ENCODE measurements around the gene PAFAH1B2. TPM values are rescaled to one million over a fixed set of nuclear protein-coding genes. Genes with fewer than 3 reads are reported as not detected.

PAFAH1B2 gene
- total and polyA plus RNA-seq, 10 of the 15 experiments (the other 5 are each of a cell fraction or from before 2014, with no cell fraction given) = 17.6 to 64.8 (median 47.6) TPM

GRCh38 chr11:117187007-117187406 lies 42.9 kb downstream of the PAFAH1B2 start:
- CTCF ChIA-PET = no interaction called here

GRCh38 chr11:117187428-117187798 lies 43.3 kb downstream of the PAFAH1B2 start:
- Histone ChIP-seq H2AFZ (ENCODE audit: control insufficient read depth, low read depth, low read length) (no peak overlapping the region), H3K9me3 (replicated peaks; ENCODE audit: control insufficient read depth, insufficient read depth, low read length) (no peaks in the 10 kb centered on the region), H4K20me1 (ENCODE audit: control insufficient read depth, insufficient read depth) (no peaks in the 10 kb centered on the region), H3K4me2 (ENCODE audit: control insufficient read depth, insufficient read depth) (no peak overlapping the region), H3K27ac (ENCODE audit: control insufficient read depth, insufficient read depth) (no peak overlapping the region), H3K9ac (ENCODE audit: control insufficient read depth, insufficient read depth, low read length) (no peak overlapping the region), H3K27me3 (replicated peaks in 1 of 2; ENCODE audit: control insufficient read depth in 2 of 2, insufficient read depth in 2 of 2, low read length in 1 of 2) (no peaks in the 10 kb centered on the region), H3K4me3 (no peak overlapping the region), H3K36me3 (ENCODE audit: control insufficient read depth in 2 of 2, insufficient read depth in 2 of 2, low read length in 1 of 2) (peaks cover 8 to 9% of the 10 kb centered on the region in 2 experiments), H3K79me2 (ENCODE audit: control insufficient read depth, insufficient read depth, low read length) (no peaks in the 10 kb centered on the region), H3K4me1 (ENCODE audit: control insufficient read depth, insufficient read depth, low read length) (peaks cover 36% of the 10 kb centered on the region)
- ChIA-PET SMC1A (ENCODE audit: uncharacterized antibody, unreplicated experiment) (no interaction called here), POLR2A (no interaction called here), RAD21 (ENCODE audit: unreplicated experiment) (no interaction called here), CTCF (no interaction called here)
- intact Hi-C loops (cut with micrococcal nuclease; ENCODE audit: unreplicated experiment) = no loop called here
- BruUV-seq (replicated peaks) = no TSS peak
- WGBS (ENCODE audit: insufficient coverage, insufficient replicate concordance, low lambda C conversion rate, missing lambda C conversion rate) = 88% methylated on average over 12 of the region's 13 CpGs
- DNase-seq (ENCODE audit: low read depth, low spot score) (no peak), FAIRE-seq (no peak), ATAC-seq (no peak)
- no peak for TF ChIP-seq TCF3 (IDR thresholded peaks at IDR 0.05; ENCODE audit: borderline replicate concordance, insufficient read depth, low read depth, low read length)
- TF ChIP-seq SMAD5 (IDR thresholded peaks at IDR 0.05; ENCODE audit: low read depth) = no peak
- in situ Hi-C loops (cut with MboI) = no loop called here

More at GRCh38 chr11:117187007-117187406, 42.9 kb downstream of the PAFAH1B2 start:
- H3K9me3 ChIP-seq (replicated peaks; ENCODE audit: control insufficient read depth, insufficient read depth, low read length) = no peaks in the 10 kb centered on the region
- intact Hi-C loops (cut with micrococcal nuclease; ENCODE audit: unreplicated experiment) = no loop called here
- no peak for FAIRE-seq
- no peak for TF ChIP-seq RBBP5 (conservative IDR thresholded peaks at IDR 0.05)
- no peak for TF ChIP-seq NKRF (conservative IDR thresholded peaks at IDR 0.05)
- no peak overlapping the region for H3K4me2 ChIP-seq (ENCODE audit: control insufficient read depth, insufficient read depth)
- no peak for ATAC-seq
- no peak for DNase-seq (ENCODE audit: low read depth, low spot score)
- no peaks in the 10 kb centered on the region for H3K79me2 ChIP-seq (ENCODE audit: control insufficient read depth, insufficient read depth, low read length)
- peaks cover 36% of the 10 kb centered on the region for H3K4me1 ChIP-seq (ENCODE audit: control insufficient read depth, insufficient read depth, low read length)
- ChIA-PET SMC1A (ENCODE audit: uncharacterized antibody, unreplicated experiment) (no interaction called here), POLR2A (no interaction called here), RAD21 (ENCODE audit: unreplicated experiment) (no interaction called here)
- H3K36me3 ChIP-seq (ENCODE audit: control insufficient read depth in 2 of 2, insufficient read depth in 2 of 2, low read length in 1 of 2) = peaks cover 8 to 10% of the 10 kb centered on the region in 2 experiments
- in situ Hi-C loops (cut with MboI) = no loop called here
- H3K9ac ChIP-seq (ENCODE audit: control insufficient read depth, insufficient read depth, low read length) = no peak overlapping the region
- H3K27me3 ChIP-seq (replicated peaks in 1 of 2; ENCODE audit: control insufficient read depth in 2 of 2, insufficient read depth in 2 of 2, low read length in 1 of 2) = no peaks in the 10 kb centered on the region
- BruUV-seq (replicated peaks) = no TSS peak
- no peak overlapping the region for H3K27ac ChIP-seq (ENCODE audit: control insufficient read depth, insufficient read depth)
- no peak overlapping the region for H3K4me3 ChIP-seq
- WGBS (ENCODE audit: insufficient coverage, insufficient replicate concordance, low lambda C conversion rate, missing lambda C conversion rate) = 60% methylated on average over 6 of the region's 6 CpGs
- no peaks in the 10 kb centered on the region for H4K20me1 ChIP-seq (ENCODE audit: control insufficient read depth, insufficient read depth)
- no peak overlapping the region for H2AFZ ChIP-seq (ENCODE audit: control insufficient read depth, low read depth, low read length)
